Psoas muscle (tissue), 8 donors: ENCODE results near the gene DYNC1I1. TPM values are rescaled to one million over a fixed set of nuclear protein-coding genes. Genes with fewer than 3 reads are reported as not detected.

Source experiments
- ATAC-seq, 4 donors: fragments of 200-7000 bp; cut with Tn5 transposase; one replicate each; pipeline ENCODE4 v1.9.1; 2020; ENCODE audit warnings: moderate library complexity in 3 of 4, mild to moderate bottlenecking in 2 of 4
- DNase-seq, 2 donors: peaks; one replicate each; pipeline ENCODE4 v3.0.0-alpha.2; 2020
- H3K27ac ChIP-seq: fragments of 200-600 bp; one replicate; pipeline ENCODE4 v1.8.0; 2022
- H3K27me3 ChIP-seq, 3 donors: fragments of 200-600 bp in 1 of 3; one replicate each; pipeline versions ENCODE4 v1.6.1 to v1.8.0; 2013 to 2022; ENCODE audit warnings: low read length in 2 of 3, mild to moderate bottlenecking in 2 of 3, moderate library complexity in 1 of 3; ENCODE audit not compliant: insufficient read depth in 3 of 3
- H3K36me3 ChIP-seq, 2 donors: fragments of 200-600 bp in 1 of 2; one replicate each; pipeline versions ENCODE4 v1.6.1 to v1.8.0; 2013 to 2022; ENCODE audit warnings: low read depth in 1 of 2, mild to moderate bottlenecking in 1 of 2, moderate library complexity in 1 of 2; ENCODE audit not compliant: insufficient read depth in 1 of 2
- H3K4me1 ChIP-seq: fragments of 200-600 bp; one replicate; pipeline ENCODE4 v1.8.0; 2022
- H3K4me3 ChIP-seq: fragments of 200-600 bp; one replicate; pipeline ENCODE4 v1.8.0; 2022; ENCODE audit warnings: mild to moderate bottlenecking
- H3K9me3 ChIP-seq: fragments of 200-600 bp; one replicate; pipeline ENCODE4 v1.8.0; 2022
- CTCF ChIP-seq: fragments of 200-600 bp; IDR thresholded peaks from one replicate; pipeline ENCODE4 v1.8.0; 2022; ENCODE audit warnings: antibody characterized with exemption
- WGBS, 3 donors: extraction: QIAGEN DNeasy Blood & Tissue Kit; methylation state at CpG; one replicate each; pipeline versions ENCODE4 v1.1.6 to v1.1.7; 2013; 5-methylcytosine and 5-hydroxymethylcytosine counted together
- intact Hi-C, 2 donors: fragments of 100-400 bp; cut with DNase I; formaldehyde crosslinking; loops; one replicate each; pipeline versions ENCODE4 v1.11.0 to v1.14.2; 2022
- polyA plus RNA-seq, 3 donors: library from polyadenylated mRNA; stranded (reverse); fragments of 200-250 nt; gene quantifications; one replicate each; pipeline ENCODE4 v1.2.3, GENCODE V29; 2013
- total RNA-seq, 4 donors: library from RNA; stranded (reverse); fragmentation: NEBNext Ultra II Directional in 2 of 4; extraction: Animal tissue kit (Norgen Biotek cat#: 25700) in 2 of 4; gene quantifications; one replicate each; pipeline versions ENCODE4 v1.2.1 to v1.2.4, GENCODE V29; 2021 to 2023
- donor health status: healthy with polysubstance abuse.
- donor health status: DM: no; HTN: no; CAD: no; lungs with moderate emphysema.
- donor health status: Bipolar disorder and iron deficiency.
- donor health status: healthy.
- donor health status: DM: yes; HTN: yes; CAD: no.
- donor health status: DM: no; HTN: no; CAD: no.
- donor health status: DM: no; HTN: no; CAD: no.
- donor health status: DM: yes; HTN: yes; CAD: no.

DYNC1I1 gene
- total and polyA plus RNA-seq, 7 donors: 3.0 to 28.8 (median 6.9) TPM

GRCh38 chr7:96040250-96040772 lies 268.0 kb downstream of the DYNC1I1 start:
- no peaks in the 10 kb centered on the region for H3K27me3 ChIP-seq
- DNase-seq (no peak), ATAC-seq (no peak)
- TF ChIP-seq CTCF: no peak
- intact Hi-C loops: no loop called here
- WGBS, 3 donors: 66 to 83% (median 70%) methylated on average over 3 of the region's 3 CpGs
- no peaks in the 10 kb centered on the region for H3K9me3 ChIP-seq
- no peak overlapping the region for H3K27ac ChIP-seq
- peaks cover 3% of the 10 kb centered on the region for H3K4me1 ChIP-seq
- H3K4me3 ChIP-seq: no peak overlapping the region
- H3K36me3 ChIP-seq: no peaks in the 10 kb centered on the region

GRCh38 chr7:96041171-96041570 lies 268.8 kb downstream of the DYNC1I1 start:
- H3K4me1 ChIP-seq: no peaks in the 10 kb centered on the region
- no peak overlapping the region for H3K27ac ChIP-seq
- H3K27me3 ChIP-seq: no peaks in the 10 kb centered on the region
- ATAC-seq (no peak), DNase-seq (no peak)
- no peaks in the 10 kb centered on the region for H3K9me3 ChIP-seq
- TF ChIP-seq CTCF: no peak
- no peaks in the 10 kb centered on the region for H3K36me3 ChIP-seq
- H3K4me3 ChIP-seq: no peak overlapping the region
- WGBS, 3 donors: 91 to 94% (median 92%) methylated on average over 1 of the region's 1 CpG
- intact Hi-C loops: no loop called here

GRCh38 chr7:96045181-96045580 lies 272.8 kb downstream of the DYNC1I1 start:
- Histone ChIP-seq H3K9me3 (no peaks in the 10 kb centered on the region), H3K4me3 (no peak overlapping the region), H3K27me3 (no peaks in the 10 kb centered on the region), H3K36me3 (no peaks in the 10 kb centered on the region), H3K27ac (no peak overlapping the region), H3K4me1 (no peaks in the 10 kb centered on the region)
- 78 to 89% (median 85%) methylated on average over 3 of the region's 3 CpGs for WGBS, 3 donors
- ATAC-seq: no peak
- TF ChIP-seq CTCF: no peak
- intact Hi-C loops: no loop called here
- no peak for DNase-seq

GRCh38 chr7:96045919-96046318 lies 273.6 kb downstream of the DYNC1I1 start:
- no peaks in the 10 kb centered on the region for H3K36me3 ChIP-seq
- no peak for TF ChIP-seq CTCF
- WGBS, 3 donors: 82 to 87% (median 84%) methylated on average over 4 of the region's 4 CpGs
- no peak for DNase-seq
- ATAC-seq: no peak
- intact Hi-C loops: no loop called here
- H3K27me3 ChIP-seq: no peaks in the 10 kb centered on the region
- no peak overlapping the region for H3K27ac ChIP-seq
- no peak overlapping the region for H3K4me3 ChIP-seq
- H3K4me1 ChIP-seq: no peaks in the 10 kb centered on the region
- no peaks in the 10 kb centered on the region for H3K9me3 ChIP-seq

GRCh38 chr7:96052289-96052688 lies 279.9 kb downstream of the DYNC1I1 start:
- no peak for ATAC-seq
- no peaks in the 10 kb centered on the region for H3K36me3 ChIP-seq
- H3K27ac ChIP-seq: no peak overlapping the region
- H3K4me1 ChIP-seq: no peaks in the 10 kb centered on the region
- intact Hi-C loops: no loop called here
- H3K4me3 ChIP-seq: no peak overlapping the region
- TF ChIP-seq CTCF: no peak
- no peaks in the 10 kb centered on the region for H3K27me3 ChIP-seq
- no peak for DNase-seq
- H3K9me3 ChIP-seq: no peaks in the 10 kb centered on the region
